Psoas muscle (tissue), 8 donors: Measurements from ENCODE around the gene DENND5A. TPM values are rescaled to one million over a fixed set of nuclear protein-coding genes. Genes with fewer than 3 reads are reported as not detected.

Experiments used
- ATAC-seq, 4 donors: fragments of 200-7000 bp; cut with Tn5 transposase; one replicate each; pipeline ENCODE4 v1.9.1; 2020; ENCODE audit warnings: moderate library complexity in 3 of 4, mild to moderate bottlenecking in 2 of 4
- DNase-seq, 2 donors: peaks; one replicate each; pipeline ENCODE4 v3.0.0-alpha.2; 2020
- H3K27ac ChIP-seq: fragments of 200-600 bp; one replicate; pipeline ENCODE4 v1.8.0; 2022
- H3K27me3 ChIP-seq, 3 donors: fragments of 200-600 bp in 1 of 3; one replicate each; pipeline versions ENCODE4 v1.6.1 to v1.8.0; 2013 to 2022; ENCODE audit warnings: low read length in 2 of 3, mild to moderate bottlenecking in 2 of 3, moderate library complexity in 1 of 3; ENCODE audit not compliant: insufficient read depth in 3 of 3
- H3K36me3 ChIP-seq, 2 donors: fragments of 200-600 bp in 1 of 2; one replicate each; pipeline versions ENCODE4 v1.6.1 to v1.8.0; 2013 to 2022; ENCODE audit warnings: low read depth in 1 of 2, mild to moderate bottlenecking in 1 of 2, moderate library complexity in 1 of 2; ENCODE audit not compliant: insufficient read depth in 1 of 2
- H3K4me1 ChIP-seq: fragments of 200-600 bp; one replicate; pipeline ENCODE4 v1.8.0; 2022
- H3K4me3 ChIP-seq: fragments of 200-600 bp; one replicate; pipeline ENCODE4 v1.8.0; 2022; ENCODE audit warnings: mild to moderate bottlenecking
- H3K9me3 ChIP-seq: fragments of 200-600 bp; one replicate; pipeline ENCODE4 v1.8.0; 2022
- CTCF ChIP-seq: fragments of 200-600 bp; IDR thresholded peaks from one replicate; pipeline ENCODE4 v1.8.0; 2022; ENCODE audit warnings: antibody characterized with exemption
- WGBS, 3 donors: extraction: QIAGEN DNeasy Blood & Tissue Kit; methylation state at CpG; one replicate each; pipeline versions ENCODE4 v1.1.6 to v1.1.7; 2013; 5-methylcytosine and 5-hydroxymethylcytosine counted together
- intact Hi-C, 2 donors: fragments of 100-400 bp; cut with DNase I; formaldehyde crosslinking; loops; one replicate each; pipeline versions ENCODE4 v1.11.0 to v1.14.2; 2022
- polyA plus RNA-seq, 3 donors: library from polyadenylated mRNA; stranded (reverse); fragments of 200-250 nt; gene quantifications; one replicate each; pipeline ENCODE4 v1.2.3, GENCODE V29; 2013
- total RNA-seq, 4 donors: library from RNA; stranded (reverse); fragmentation: NEBNext Ultra II Directional in 2 of 4; extraction: Animal tissue kit (Norgen Biotek cat#: 25700) in 2 of 4; gene quantifications; one replicate each; pipeline versions ENCODE4 v1.2.1 to v1.2.4, GENCODE V29; 2021 to 2023
- donor health status: healthy with polysubstance abuse.
- donor health status: DM: no; HTN: no; CAD: no; lungs with moderate emphysema.
- donor health status: Bipolar disorder and iron deficiency.
- donor health status: healthy.
- donor health status: DM: yes; HTN: yes; CAD: no.
- donor health status: DM: no; HTN: no; CAD: no.
- donor health status: DM: no; HTN: no; CAD: no.
- donor health status: DM: yes; HTN: yes; CAD: no.

The DENND5A gene
- total and polyA plus RNA-seq, 7 donors: 27.2 to 82.1 (median 30.8) TPM

GRCh38 chr11:9118277-9118676 is 146.9 kb downstream of the DENND5A start:
- no peak for TF ChIP-seq CTCF
- no peaks in the 10 kb centered on the region for H3K27me3 ChIP-seq
- H3K36me3 ChIP-seq: no peaks in the 10 kb centered on the region
- 47 to 82% (median 69%) methylated on average over 2 of the region's 2 CpGs for WGBS, 3 donors
- intact Hi-C loops: no loop called here
- H3K9me3 ChIP-seq: no peaks in the 10 kb centered on the region
- no peak overlapping the region for H3K4me3 ChIP-seq
- ATAC-seq (peak in 2 of 4 donors; percentile 29 to 55), DNase-seq (no peak)
- no peaks in the 10 kb centered on the region for H3K4me1 ChIP-seq
- no peak overlapping the region for H3K27ac ChIP-seq

- no peak overlapping the region for H3K4me3 ChIP-seq
- no peaks in the 10 kb centered on the region for H3K27me3 ChIP-seq
- no peak for TF ChIP-seq CTCF
- H3K36me3 ChIP-seq: no peaks in the 10 kb centered on the region
- intact Hi-C loops: no loop called here
- H3K9me3 ChIP-seq: peaks cover 7% of the 10 kb centered on the region
- WGBS, 3 donors: 96 to 100% (median 99%) methylated on average over 2 of the region's 2 CpGs
- H3K27ac ChIP-seq: no peak overlapping the region
- H3K4me1 ChIP-seq: no peaks in the 10 kb centered on the region
- ATAC-seq (no peak), DNase-seq (no peak)
Measured at GRCh38 chr11:9112075-9112474, 153.1 kb downstream of the DENND5A start.

GRCh38 chr11:9109858-9110731 is 155.1 kb downstream of the DENND5A start:
- Histone ChIP-seq H3K4me3 (no peak overlapping the region), H3K36me3 (no peaks in the 10 kb centered on the region), H3K9me3 (peaks cover 7% of the 10 kb centered on the region), H3K4me1 (no peaks in the 10 kb centered on the region), H3K27me3 (no peaks in the 10 kb centered on the region), H3K27ac (no peak overlapping the region)
- 95 to 96% (median 96%) methylated on average over 3 of the region's 3 CpGs for WGBS, 3 donors
- no peak for TF ChIP-seq CTCF
- ATAC-seq: no peak
- intact Hi-C loops: no loop called here
- DNase-seq: no peak

- H3K4me1 ChIP-seq: no peaks in the 10 kb centered on the region
- no peak for DNase-seq
- 94% methylated on average over 7 of the region's 7 CpGs for WGBS, 3 donors
- H3K27me3 ChIP-seq: no peaks in the 10 kb centered on the region
- ATAC-seq: no peak
- H3K36me3 ChIP-seq: no peaks in the 10 kb centered on the region
- intact Hi-C loops: no loop called here
- H3K9me3 ChIP-seq: no peaks in the 10 kb centered on the region
- no peak overlapping the region for H3K4me3 ChIP-seq
- H3K27ac ChIP-seq: no peak overlapping the region
- no peak for TF ChIP-seq CTCF
Measured at GRCh38 chr11:9104580-9104979, 160.6 kb downstream of the DENND5A start.
